Prostate gland (tissue), 2 donors: ENCODE measurements around the gene ABI1. TPM values are rescaled to one million over a fixed set of nuclear protein-coding genes. Genes with fewer than 3 reads are reported as not detected.

Experiments
- DNase-seq: peaks from one replicate; pipeline ENCODE4 v3.0.0-alpha.2; 2019; ENCODE audit warnings: low spot score
- H3K27ac ChIP-seq, 2 donors: fragments of 200-600 bp; sonication (generic); 2 replicates each; pipeline ENCODE4 v1.5.1; 2017 to 2019
- H3K27me3 ChIP-seq: fragments of 200-600 bp; sonication (generic); replicated peaks from 2 replicates; pipeline ENCODE4 v1.5.1; 2019; ENCODE audit not compliant: insufficient read depth
- H3K36me3 ChIP-seq, 2 donors: fragments of 200-600 bp; sonication (generic); 1 replicate in 1 of 2; 2 replicates in 1 of 2; pipeline versions ENCODE4 v1.5.1 to v1.8.1; 2017 to 2019
- H3K4me1 ChIP-seq: fragments of 200-600 bp; sonication (generic); replicated peaks from 2 replicates; pipeline ENCODE4 v1.5.1; 2019
- H3K4me3 ChIP-seq, 2 donors: fragments of 200-600 bp; sonication (generic); 2 replicates each; pipeline ENCODE4 v1.5.1; 2017 to 2019
- H3K9me3 ChIP-seq: fragments of 200-600 bp; sonication (generic); 2 replicates; pipeline ENCODE4 v1.5.1; 2017
- CTCF ChIP-seq, 4 experiments: fragments of 200-600 bp in 2 of 4; fragments of 450-650 bp in 2 of 4; sonication (generic) in 2 of 4; IDR thresholded peaks; 1 replicate in 3 of 4; 2 replicates in 1 of 4; pipeline ENCODE4 v1.5.1; 2016 to 2019; ENCODE audit warnings: antibody characterized with exemption in 4 of 4, mild to moderate bottlenecking in 2 of 4, moderate library complexity in 2 of 4
- POLR2A ChIP-seq: fragments of 450-650 bp; IDR thresholded peaks from one replicate; pipeline ENCODE4 v1.6.1; 2016; ENCODE audit warnings: antibody characterized with exemption, mild to moderate bottlenecking
- POLR2AphosphoS5 ChIP-seq: sonication (generic); formaldehyde crosslinking; IDR thresholded peaks from one replicate; pipeline ENCODE4 v1.6.1; 2017; ENCODE audit warnings: antibody characterized with exemption
- WGBS: methylation state at CpG from one replicate; pipeline ENCODE4 v1.1.5; 2018; 5-methylcytosine and 5-hydroxymethylcytosine counted together
- intact Hi-C: fragments of 100-400 bp; cut with DNase I; formaldehyde crosslinking; loops from one replicate; pipeline ENCODE4 v1.14.2; 2022
- total RNA-seq, 2 donors: library from RNA; depleted of rRNA; stranded (reverse); fragments of >200 nt; gene quantifications; one replicate each; pipeline ENCODE4 v1.1.0, GENCODE V29; 2016

ABI1 gene
- total RNA-seq, 2 donors from 2014 or later: 37.8 to 60.6 TPM

GRCh38 chr10:26728957-26729356, 131.8 kb downstream of the ABI1 start:
- Histone ChIP-seq H3K27me3 (no peaks in the 10 kb centered on the region), H3K4me3 (no peak overlapping the region), H3K4me1 (no peaks in the 10 kb centered on the region), H3K36me3 (no peaks in the 10 kb centered on the region), H3K27ac (no peak overlapping the region), H3K9me3 (no peaks in the 10 kb centered on the region)
- intact Hi-C loops: no loop called here
- TF ChIP-seq POLR2A (no peak), CTCF (IDR thresholded peaks at IDR 0.05) (no peak), POLR2AphosphoS5 (no peak)
- DNase-seq: no peak
- 88% methylated on average over 7 of the region's 7 CpGs for WGBS

GRCh38 chr10:26727005-26727404, 133.8 kb downstream of the ABI1 start:
- intact Hi-C loops: loop anchor here (2.0 kb wide), 1 partner anchor 156 kb away; no protein-coding TSS in a partner anchor
- H3K36me3 ChIP-seq: no peaks in the 10 kb centered on the region
- TF ChIP-seq POLR2AphosphoS5: no peak
- TF ChIP-seq CTCF (IDR thresholded peaks at IDR 0.05): no peak
- TF ChIP-seq POLR2A: no peak

GRCh38 chr10:26725837-26726727, 134.7 kb downstream of the ABI1 start:
- 55% methylated on average over 8 of the region's 8 CpGs for WGBS
- TF ChIP-seq POLR2AphosphoS5 (peak; percentile 52), POLR2A (no peak), CTCF (IDR thresholded peaks at IDR 0.05) (peak; percentile 58 to 93 (median 81))
- H3K27ac ChIP-seq: no peak overlapping the region
- H3K4me3 ChIP-seq: no peak overlapping the region
- intact Hi-C loops: loop anchor here (2.0 kb wide), 1 partner anchor 157 kb away; no protein-coding TSS in a partner anchor
- H3K36me3 ChIP-seq: no peaks in the 10 kb centered on the region
- H3K4me1 ChIP-seq: no peaks in the 10 kb centered on the region
- no peaks in the 10 kb centered on the region for H3K9me3 ChIP-seq
- H3K27me3 ChIP-seq: no peaks in the 10 kb centered on the region
- no peak for DNase-seq

More at GRCh38 chr10:26727005-26727404, 133.8 kb downstream of the ABI1 start:
- no peak overlapping the region for H3K4me3 ChIP-seq
- H3K4me1 ChIP-seq: no peaks in the 10 kb centered on the region
- H3K27ac ChIP-seq: no peak overlapping the region
- WGBS: 96% methylated on average over 1 of the region's 1 CpG
- H3K27me3 ChIP-seq: no peaks in the 10 kb centered on the region
- no peak for DNase-seq
- H3K9me3 ChIP-seq: no peaks in the 10 kb centered on the region

GRCh38 chr10:26723016-26723415, 137.7 kb downstream of the ABI1 start:
- no peak for TF ChIP-seq POLR2AphosphoS5
- H3K9me3 ChIP-seq: no peaks in the 10 kb centered on the region
- 94% methylated on average over 4 of the region's 4 CpGs for WGBS
- H3K27me3 ChIP-seq: no peaks in the 10 kb centered on the region
- H3K36me3 ChIP-seq: no peaks in the 10 kb centered on the region
- no peak for DNase-seq
- intact Hi-C loops: no loop called here
- no peak overlapping the region for H3K4me3 ChIP-seq
- no peaks in the 10 kb centered on the region for H3K4me1 ChIP-seq
- no peak overlapping the region for H3K27ac ChIP-seq

GRCh38 chr10:26721561-26721960, 139.2 kb downstream of the ABI1 start:
- H3K27ac ChIP-seq: no peak overlapping the region
- no peak for TF ChIP-seq POLR2AphosphoS5
- H3K9me3 ChIP-seq: no peaks in the 10 kb centered on the region
- H3K27me3 ChIP-seq: no peaks in the 10 kb centered on the region
- no peak for DNase-seq
- intact Hi-C loops: no loop called here
- no peaks in the 10 kb centered on the region for H3K36me3 ChIP-seq
- H3K4me1 ChIP-seq: no peaks in the 10 kb centered on the region
- no peak overlapping the region for H3K4me3 ChIP-seq
- 93% methylated on average over 7 of the region's 7 CpGs for WGBS

- Histone ChIP-seq H3K36me3 (no peaks in the 10 kb centered on the region), H3K9me3 (no peaks in the 10 kb centered on the region), H3K4me3 (no peak overlapping the region), H3K27me3 (no peaks in the 10 kb centered on the region), H3K4me1 (no peaks in the 10 kb centered on the region), H3K27ac (no peak overlapping the region)
- no peak for DNase-seq
- WGBS: 87% methylated on average over 7 of the region's 7 CpGs
- TF ChIP-seq POLR2A (no peak), CTCF (IDR thresholded peaks at IDR 0.05) (no peak), POLR2AphosphoS5 (no peak)
- intact Hi-C loops: no loop called here
Observed at GRCh38 chr10:26717476-26717875, 143.3 kb downstream of the ABI1 start.
